Brain pericyte (primary cell): ENCODE results near the gene CEPT1.

Experiments used
- DNase-seq: peaks from one replicate; pipeline ENCODE4 v3.0.0-alpha.2; 2012; ENCODE audit warnings: low read depth, low spot score

The CEPT1 gene

GRCh38 chr1:111227434-111227833, 87.4 kb downstream of the CEPT1 start, which contains the start of gene CHI3L2:
Gene CHI3L2, plus strand, starts transcription at chr1:111227713. Its CDS starts 17 bp downstream, at chr1:111227730.
- no peak for DNase-seq

GRCh38 chr1:111227851-111228747, 88.1 kb downstream of the CEPT1 start:
- DNase-seq: peak; percentile 82

- DNase-seq: no peak
Observed at GRCh38 chr1:111228748-111229126, 88.7 kb downstream of the CEPT1 start.

- no peak for DNase-seq
Observed at GRCh38 chr1:111232134-111232533, 92.1 kb downstream of the CEPT1 start.

GRCh38 chr1:111234258-111234657, 94.2 kb downstream of the CEPT1 start:
- DNase-seq: no peak
